Astrocyte (in vitro differentiated cells and primary cell): ENCODE results near the gene MT1HL1. TPM values are rescaled to one million over a fixed set of nuclear protein-coding genes. Genes with fewer than 3 reads are reported as not detected.

Experiments
- DNase-seq: peaks from one replicate; pipeline ENCODE4 v3.0.0-alpha.2; 2010; ENCODE audit warnings: low read depth
- FAIRE-seq: peaks from 2 replicates; lab custom pipeline; 2011; peaks lifted over from hg19 to GRCh38; lab: Jason Lieb, UNC
- H2AFZ ChIP-seq: 2 replicates; pipeline ENCODE4 v1.6.0; 2012; ENCODE audit warnings: low read depth, low read length, inconsistent platforms
- H3K27ac ChIP-seq: 2 replicates; pipeline ENCODE4 v1.5.1; 2011; ENCODE audit warnings: low read depth, low read length, inconsistent platforms
- H3K27me3 ChIP-seq: 2 replicates; pipeline ENCODE4 v1.6.0; 2011; ENCODE audit warnings: low read length, inconsistent platforms; ENCODE audit not compliant: insufficient read depth
- H3K36me3 ChIP-seq: 2 replicates; pipeline ENCODE4 v1.5.1; 2011; ENCODE audit warnings: low read length, inconsistent platforms; ENCODE audit not compliant: insufficient read depth
- H3K4me1 ChIP-seq: 2 replicates; pipeline ENCODE4 v1.5.1; 2011; ENCODE audit warnings: low read length, inconsistent platforms; ENCODE audit not compliant: insufficient read depth
- H3K4me2 ChIP-seq: 2 replicates; pipeline ENCODE4 v1.6.0; 2012; ENCODE audit warnings: low read length, inconsistent platforms
- H3K4me3 ChIP-seq: 2 replicates; pipeline ENCODE4 v1.5.1; 2011; ENCODE audit warnings: low read depth, mild to moderate bottlenecking, low read length, inconsistent platforms; ENCODE audit not compliant: insufficient read depth
- H3K79me2 ChIP-seq: 2 replicates; pipeline ENCODE4 v1.6.0; 2012; ENCODE audit warnings: mild to moderate bottlenecking, low read length, inconsistent platforms; ENCODE audit not compliant: insufficient read depth
- H3K9ac ChIP-seq: 2 replicates; pipeline ENCODE4 v1.6.0; 2012; ENCODE audit warnings: mild to moderate bottlenecking, low read length, inconsistent platforms
- H3K9me3 ChIP-seq: 2 replicates; pipeline ENCODE4 v1.5.1; 2012; ENCODE audit warnings: low read depth, mild to moderate bottlenecking, low read length, inconsistent platforms; ENCODE audit not compliant: insufficient read depth
- H4K20me1 ChIP-seq: 2 replicates; pipeline ENCODE4 v1.6.0; 2012; ENCODE audit warnings: low read length, inconsistent platforms; ENCODE audit not compliant: insufficient read depth
- H3K27ac Mint-ChIP-seq: one replicate; pipeline ENCODE4 v1.8.0; 2021; ENCODE audit warnings: mild to moderate bottlenecking, mixed read lengths; ENCODE audit not compliant: unreplicated experiment
- H3K27me3 Mint-ChIP-seq: one replicate; pipeline ENCODE4 v1.8.0; 2021; ENCODE audit warnings: low read depth, mixed read lengths; ENCODE audit not compliant: unreplicated experiment
- H3K36me3 Mint-ChIP-seq: one replicate; pipeline ENCODE4 v1.8.0; 2021; ENCODE audit warnings: low read depth, mixed read lengths; ENCODE audit not compliant: unreplicated experiment
- H3K4me1 Mint-ChIP-seq: one replicate; pipeline ENCODE4 v1.8.0; 2021; ENCODE audit warnings: low read depth, mixed read lengths; ENCODE audit not compliant: unreplicated experiment
- H3K4me3 Mint-ChIP-seq: one replicate; pipeline ENCODE4 v1.8.0; 2021; ENCODE audit warnings: mild to moderate bottlenecking, moderate library complexity, mixed read lengths; ENCODE audit not compliant: unreplicated experiment
- H3K9me3 Mint-ChIP-seq: one replicate; pipeline ENCODE4 v1.8.0; 2021; ENCODE audit warnings: mild to moderate bottlenecking, mixed read lengths; ENCODE audit not compliant: unreplicated experiment
- EZH2 ChIP-seq: IDR thresholded peaks from 2 replicates; pipeline ENCODE4 v1.6.1; 2012; ENCODE audit warnings: mild to moderate bottlenecking, low read length, inconsistent platforms; ENCODE audit not compliant: insufficient read depth
- total RNA-seq: library from RNA; stranded (reverse); gene quantifications from 2 replicates; pipeline ENCODE4 v1.2.1, GENCODE V29; 2021
- TF ChIP-seq, protein P1 (sequence below): IDR thresholded peaks from 2 replicates; pipeline ENCODE4 v1.5.1; 2011; ENCODE audit warnings: low read depth, mild to moderate bottlenecking, inconsistent platforms, low read length, moderate library complexity; ENCODE audit not compliant: insufficient read depth

The MT1HL1 gene
- total RNA-seq, 1 donor from 2014 or later: not detected

DNA sequence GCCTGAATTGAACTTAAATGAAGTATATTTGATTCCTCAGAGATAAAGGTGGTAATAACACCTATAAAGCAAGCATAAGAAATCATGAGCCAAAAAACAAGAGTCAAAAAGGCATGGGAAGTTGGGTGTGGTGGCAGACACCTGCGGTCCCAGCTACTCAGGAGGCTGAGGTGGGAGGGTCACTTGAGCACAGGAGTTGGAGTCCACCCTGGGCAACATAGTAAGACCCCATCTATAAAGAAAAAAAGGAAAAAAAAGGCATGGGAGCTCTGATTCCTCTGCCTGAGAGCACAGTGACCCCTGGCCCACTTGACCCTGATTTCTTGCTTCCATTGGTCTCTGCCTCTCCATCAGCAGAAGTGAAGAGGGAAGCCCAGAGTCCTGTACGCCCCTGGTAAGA, 40.3 kb downstream of the MT1HL1 start:
- no peak overlapping the region for H3K27ac ChIP-seq
- no peak overlapping the region for H3K27ac Mint-ChIP-seq
- no peaks in the 10 kb centered on the region for H3K79me2 ChIP-seq
- no peak overlapping the region for H2AFZ ChIP-seq
- no peak for DNase-seq
- no peak overlapping the region for H3K4me3 ChIP-seq
- H3K9me3 ChIP-seq: no peaks in the 10 kb centered on the region
- H4K20me1 ChIP-seq: no peaks in the 10 kb centered on the region
- no peak for FAIRE-seq
- H3K4me1 Mint-ChIP-seq: no peaks in the 10 kb centered on the region
- no peaks in the 10 kb centered on the region for H3K36me3 Mint-ChIP-seq
- no peaks in the 10 kb centered on the region for H3K27me3 ChIP-seq
- H3K9me3 Mint-ChIP-seq: peaks cover 4% of the 10 kb centered on the region
- H3K36me3 ChIP-seq: no peaks in the 10 kb centered on the region
- TF ChIP-seq EZH2: no peak
- TF ChIP-seq, protein P1, sequence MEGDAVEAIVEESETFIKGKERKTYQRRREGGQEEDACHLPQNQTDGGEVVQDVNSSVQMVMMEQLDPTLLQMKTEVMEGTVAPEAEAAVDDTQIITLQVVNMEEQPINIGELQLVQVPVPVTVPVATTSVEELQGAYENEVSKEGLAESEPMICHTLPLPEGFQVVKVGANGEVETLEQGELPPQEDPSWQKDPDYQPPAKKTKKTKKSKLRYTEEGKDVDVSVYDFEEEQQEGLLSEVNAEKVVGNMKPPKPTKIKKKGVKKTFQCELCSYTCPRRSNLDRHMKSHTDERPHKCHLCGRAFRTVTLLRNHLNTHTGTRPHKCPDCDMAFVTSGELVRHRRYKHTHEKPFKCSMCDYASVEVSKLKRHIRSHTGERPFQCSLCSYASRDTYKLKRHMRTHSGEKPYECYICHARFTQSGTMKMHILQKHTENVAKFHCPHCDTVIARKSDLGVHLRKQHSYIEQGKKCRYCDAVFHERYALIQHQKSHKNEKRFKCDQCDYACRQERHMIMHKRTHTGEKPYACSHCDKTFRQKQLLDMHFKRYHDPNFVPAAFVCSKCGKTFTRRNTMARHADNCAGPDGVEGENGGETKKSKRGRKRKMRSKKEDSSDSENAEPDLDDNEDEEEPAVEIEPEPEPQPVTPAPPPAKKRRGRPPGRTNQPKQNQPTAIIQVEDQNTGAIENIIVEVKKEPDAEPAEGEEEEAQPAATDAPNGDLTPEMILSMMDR: no peak
- no peak overlapping the region for H3K9ac ChIP-seq
- H3K4me2 ChIP-seq: no peak overlapping the region
- peaks cover 3% of the 10 kb centered on the region for H3K27me3 Mint-ChIP-seq
- no peak overlapping the region for H3K4me3 Mint-ChIP-seq
- no peaks in the 10 kb centered on the region for H3K4me1 ChIP-seq

DNA sequence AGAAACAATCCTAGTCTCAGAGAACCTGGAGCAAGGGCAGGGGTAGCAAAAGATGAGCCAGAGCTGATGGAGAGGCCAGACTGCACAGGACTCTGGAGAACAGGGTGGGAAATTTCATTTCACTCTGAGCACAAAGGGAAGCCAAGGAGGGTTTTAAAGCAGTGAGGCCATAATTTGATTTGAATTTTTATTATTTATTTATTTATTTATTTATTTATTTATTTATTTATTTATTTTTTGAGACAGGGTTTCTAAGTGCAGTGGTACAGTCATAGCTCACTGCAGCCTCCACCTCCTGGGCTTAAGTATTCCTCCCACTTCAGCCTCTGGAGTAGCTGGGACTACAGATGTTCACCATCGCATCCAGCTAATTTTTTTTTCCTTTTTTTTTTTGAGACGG, 45.1 kb downstream of the MT1HL1 start:
- TF ChIP-seq, protein P1: no peak
- no peak for TF ChIP-seq EZH2
- Mint-ChIP-seq H3K27me3 (no peaks in the 10 kb centered on the region), H3K4me3 (no peak overlapping the region), H3K27ac (no peak overlapping the region), H3K36me3 (no peaks in the 10 kb centered on the region), H3K4me1 (no peaks in the 10 kb centered on the region), H3K9me3 (peaks cover 8% of the 10 kb centered on the region)
- H3K9ac ChIP-seq: no peak overlapping the region
- H3K36me3 ChIP-seq: no peaks in the 10 kb centered on the region
- H3K9me3 ChIP-seq: peaks cover 3% of the 10 kb centered on the region
- H4K20me1 ChIP-seq: no peaks in the 10 kb centered on the region
- H3K4me3 ChIP-seq: no peak overlapping the region
- H3K79me2 ChIP-seq: no peaks in the 10 kb centered on the region
- no peaks in the 10 kb centered on the region for H3K4me1 ChIP-seq
- no peak overlapping the region for H3K4me2 ChIP-seq
- H3K27ac ChIP-seq: no peak overlapping the region
- H2AFZ ChIP-seq: no peak overlapping the region
- DNase-seq (no peak), FAIRE-seq (no peak)
- H3K27me3 ChIP-seq: no peaks in the 10 kb centered on the region

DNA sequence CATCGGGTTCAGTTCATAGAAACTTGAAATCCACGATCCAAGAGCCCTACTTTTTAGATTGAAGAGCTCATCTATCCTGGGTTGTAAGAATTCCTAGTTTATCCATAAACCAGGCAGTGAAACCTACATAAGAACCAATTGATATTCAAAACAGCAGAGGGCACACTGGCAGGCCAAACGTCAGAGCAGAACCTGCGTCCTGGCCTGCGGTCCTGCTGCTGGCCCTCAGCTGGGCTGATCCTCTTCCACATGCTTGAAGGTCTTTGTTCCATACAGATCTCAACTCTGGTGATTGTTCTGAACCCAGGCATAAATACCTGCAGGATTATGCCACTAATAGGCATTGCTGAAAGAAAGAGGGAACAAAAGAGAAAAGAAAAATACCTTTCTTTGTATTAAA, 47.0 kb downstream of the MT1HL1 start:
- H3K9me3 ChIP-seq: peaks cover 3% of the 10 kb centered on the region
- H3K4me3 Mint-ChIP-seq: no peak overlapping the region
- no peak overlapping the region for H3K4me2 ChIP-seq
- peaks cover 8% of the 10 kb centered on the region for H3K9me3 Mint-ChIP-seq
- H3K27me3 Mint-ChIP-seq: peaks cover under 1% of the 10 kb centered on the region
- no peak for FAIRE-seq
- H3K27me3 ChIP-seq: no peaks in the 10 kb centered on the region
- H3K9ac ChIP-seq: no peak overlapping the region
- H3K27ac ChIP-seq: no peak overlapping the region
- H3K4me1 Mint-ChIP-seq: no peaks in the 10 kb centered on the region
- H4K20me1 ChIP-seq: no peaks in the 10 kb centered on the region
- no peaks in the 10 kb centered on the region for H3K36me3 Mint-ChIP-seq
- H3K36me3 ChIP-seq: no peaks in the 10 kb centered on the region
- no peaks in the 10 kb centered on the region for H3K4me1 ChIP-seq
- no peaks in the 10 kb centered on the region for H3K79me2 ChIP-seq
- no peak for TF ChIP-seq EZH2
- TF ChIP-seq, protein P1: no peak
- no peak for DNase-seq
- no peak overlapping the region for H3K4me3 ChIP-seq
- no peak overlapping the region for H3K27ac Mint-ChIP-seq
- H2AFZ ChIP-seq: no peak overlapping the region

Other genes with a start within 250 kb of the MT1HL1 start
- 35.8 and 38.7 TPM in 2 replicates for gene MTR, start 209.1 kb downstream of the MT1HL1 start, total RNA-seq
- 0.19 and 0.30 TPM in 2 replicates for gene RYR2, start 37.7 kb upstream of the MT1HL1 start, total RNA-seq